ENCODE results near the gene PPP2R3B. TPM values are rescaled to one million over a fixed set of nuclear protein-coding genes. Genes with fewer than 3 reads are reported as not detected.

The PPP2R3B gene
- total and polyA plus RNA-seq, 2 of the 4 experiments (the other 2 are of a cell fraction) = 13.2 to 13.3 TPM

- WGBS, 2 experiments (ENCODE audit: extremely low coverage in 2 of 2, insufficient read length in 1 of 2) = 13% methylated on average over 24 of the region's 51 CpGs; no CpG with 5 or more reads in 1 of the 2 experiments
- Histone ChIP-seq H3K4me3 (ENCODE audit: insufficient read depth, low read depth, low read length) (no peak overlapping the region), H3K9ac (ENCODE audit: low read depth, low read length) (no peak overlapping the region), H2BK20ac (ENCODE audit: low read depth, low read length) (no peak overlapping the region), H4K5ac (ENCODE audit: low read depth, low read length) (no peak overlapping the region), H3K36me3 (ENCODE audit: control insufficient read depth, insufficient read depth, low read length) (peaks cover 7% of the 10 kb centered on the region; the same call in 1 of the 2 replicates), H2AFZ (replicated peaks; ENCODE audit: low read length, poor library complexity) (peak overlapping the region; percentile 88), H2AK9ac (replicated peaks; ENCODE audit: low read depth, low read length, poor library complexity) (peak overlapping the region; percentile 57), H3K4me1 (ENCODE audit: control insufficient read depth, insufficient read depth, low read length) (peaks cover 3% of the 10 kb centered on the region), H3K79me1 (ENCODE audit: low read depth in 1 of 2, low read length in 2 of 2) (no peaks in the 10 kb centered on the region), H3K9me3 (ENCODE audit: control insufficient read depth, insufficient read depth, low read length) (peaks cover 2% of the 10 kb centered on the region; the same call in 1 of the 2 replicates), H3K27ac (ENCODE audit: insufficient read depth, low read length) (no peak overlapping the region), H3K4ac (ENCODE audit: low read depth, low read length) (0 out of 2 replicates have a peak overlapping the region, but pooled peaks have one; percentile 35), H3K23ac (ENCODE audit: low read depth, low read length) (0 out of 2 replicates have a peak overlapping the region, but pooled peaks have one; percentile 73), H4K8ac (ENCODE audit: low read depth in 2 of 2, low read length in 2 of 2) (peak overlapping the region in 1 of 2 experiments; percentile 24; a peak in 1 of 4 replicates), H3K56ac (ENCODE audit: extremely low read depth, insufficient read depth, low read length) (no peak overlapping the region), H3K27me3 (ENCODE audit: control insufficient read depth, insufficient read depth, low read length) (no peaks in the 10 kb centered on the region), H2BK5ac (ENCODE audit: low read depth, low read length, poor library complexity, severe bottlenecking) (no peak overlapping the region), H2BK120ac (ENCODE audit: low read depth, low read length) (no peak overlapping the region), H3K18ac (ENCODE audit: low read depth, low read length) (no peak overlapping the region), H2BK15ac (ENCODE audit: low read depth, low read length) (no peak overlapping the region), H3K4me2 (ENCODE audit: low read depth, low read length) (peak overlapping the region; percentile 62; the same call in 1 of the 2 replicates), H2AK5ac (ENCODE audit: low read depth, low read length) (peak overlapping the region; percentile 46; the same call in 1 of the 2 replicates), H4K91ac (ENCODE audit: insufficient read depth, low read depth, low read length) (no peak overlapping the region; the same call in 1 of the 2 replicates), H4K20me1 (ENCODE audit: insufficient read depth, low read length) (no peaks in the 10 kb centered on the region; the same call in 1 of the 2 replicates), H3K14ac (replicated peaks; ENCODE audit: low read depth, low read length) (no peak overlapping the region; the same call in 1 of the 2 replicates), H3K9me1 (ENCODE audit: insufficient read depth, low read length) (no peaks in the 10 kb centered on the region)
- dilution Hi-C loops (cut with HindIII; ENCODE audit: low sequenced_read_pairs, unreplicated experiment) = no loop called here
- DNase-seq (peak; percentile 28), ATAC-seq (ENCODE audit: low read depth) (peak; percentile 91)
- CTCF ChIA-PET = no interaction called here
- POLR2A ChIA-PET (ENCODE audit: unreplicated experiment) = no interaction called here
- in situ Hi-C loops (cut with MboI; ENCODE audit: low sequenced_read_pairs) = no loop called here
- intact Hi-C loops (cut with micrococcal nuclease) = no loop called here
- BruUV-seq (replicated peaks) = no TSS peak
- TF ChIP-seq MXI1 (IDR thresholded peaks at IDR 0.05; ENCODE audit: borderline replicate concordance, low read depth, low read length) (0 out of 2 replicates have a peak, but pooled peaks have one; percentile 40), POLR2A (IDR thresholded peaks at IDR 0.05; ENCODE audit: low read depth, low read length) (no peak)
Measured at GRCh38 chrX:331151-331824, 55.4 kb downstream of the PPP2R3B start.
